Bronchial epithelial cell (primary cell): ENCODE measurements around the gene FCHO2. TPM values are rescaled to one million over a fixed set of nuclear protein-coding genes. Genes with fewer than 3 reads are reported as not detected.

Experiments used
- DNase-seq: peaks from one replicate; pipeline ENCODE4 v3.0.0-alpha.2; 2010; ENCODE audit warnings: low read depth
- FAIRE-seq: peaks from 2 replicates; lab custom pipeline; 2011; peaks lifted over from hg19 to GRCh38; lab: Jason Lieb, UNC
- H3K27me3 ChIP-seq: 2 replicates; pipeline ENCODE4 v1.5.1; 2011; ENCODE audit warnings: low read length; ENCODE audit not compliant: control insufficient read depth, insufficient read depth
- H3K36me3 ChIP-seq: 2 replicates; pipeline ENCODE4 v1.5.1; 2011; ENCODE audit warnings: low read length; ENCODE audit not compliant: control insufficient read depth, insufficient read depth
- H3K4me3 ChIP-seq: 2 replicates; pipeline ENCODE4 v1.5.1; 2011; ENCODE audit warnings: mild to moderate bottlenecking, low read depth, low read length, control low read depth
- total RNA-seq: library from RNA; depleted of rRNA; stranded (reverse); fragments of >200 nt; gene quantifications from 2 replicates; pipeline ENCODE4 v1.2.1, GENCODE V29; 2014
- TF ChIP-seq, protein P1 (sequence below): IDR thresholded peaks from 2 replicates; pipeline ENCODE4 v1.5.1; 2011; ENCODE audit warnings: mild to moderate bottlenecking, moderate library complexity, low read length, control low read depth, inconsistent platforms; ENCODE audit not compliant: insufficient read depth, severe bottlenecking

The FCHO2 gene
- total RNA-seq, 1 donor from 2014 or later = 10.5 TPM

DNA sequence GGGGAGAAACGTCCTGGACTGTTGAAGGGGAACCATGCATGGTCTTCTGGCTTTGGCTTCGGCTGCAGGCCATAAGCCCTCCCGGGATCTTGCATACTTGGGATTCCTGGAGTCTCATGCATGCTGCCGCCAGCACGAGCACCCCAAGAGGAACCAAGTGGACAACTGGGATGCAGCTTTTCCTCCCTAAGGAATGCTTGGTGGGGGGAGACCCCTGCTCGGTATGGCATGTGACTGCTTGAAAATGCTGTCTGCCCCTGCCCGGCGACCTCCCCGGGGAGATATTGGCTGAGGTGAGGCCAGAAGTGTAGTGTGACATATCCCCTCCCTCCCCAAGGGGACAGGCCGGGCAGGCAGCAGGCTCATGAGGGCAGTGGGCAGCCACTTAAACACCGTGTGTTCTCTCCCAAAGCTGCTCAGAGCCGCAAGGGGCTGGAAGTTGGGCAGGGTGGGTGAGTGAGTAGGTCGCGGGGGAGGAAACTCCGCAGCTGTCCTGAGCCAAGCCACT lies 180.3 kb downstream of the FCHO2 start:
- H3K36me3 ChIP-seq = no peaks in the 10 kb centered on the region
- DNase-seq (no peak), FAIRE-seq (no peak)
- TF ChIP-seq, protein P1, sequence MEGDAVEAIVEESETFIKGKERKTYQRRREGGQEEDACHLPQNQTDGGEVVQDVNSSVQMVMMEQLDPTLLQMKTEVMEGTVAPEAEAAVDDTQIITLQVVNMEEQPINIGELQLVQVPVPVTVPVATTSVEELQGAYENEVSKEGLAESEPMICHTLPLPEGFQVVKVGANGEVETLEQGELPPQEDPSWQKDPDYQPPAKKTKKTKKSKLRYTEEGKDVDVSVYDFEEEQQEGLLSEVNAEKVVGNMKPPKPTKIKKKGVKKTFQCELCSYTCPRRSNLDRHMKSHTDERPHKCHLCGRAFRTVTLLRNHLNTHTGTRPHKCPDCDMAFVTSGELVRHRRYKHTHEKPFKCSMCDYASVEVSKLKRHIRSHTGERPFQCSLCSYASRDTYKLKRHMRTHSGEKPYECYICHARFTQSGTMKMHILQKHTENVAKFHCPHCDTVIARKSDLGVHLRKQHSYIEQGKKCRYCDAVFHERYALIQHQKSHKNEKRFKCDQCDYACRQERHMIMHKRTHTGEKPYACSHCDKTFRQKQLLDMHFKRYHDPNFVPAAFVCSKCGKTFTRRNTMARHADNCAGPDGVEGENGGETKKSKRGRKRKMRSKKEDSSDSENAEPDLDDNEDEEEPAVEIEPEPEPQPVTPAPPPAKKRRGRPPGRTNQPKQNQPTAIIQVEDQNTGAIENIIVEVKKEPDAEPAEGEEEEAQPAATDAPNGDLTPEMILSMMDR = no peak
- H3K27me3 ChIP-seq = no peaks in the 10 kb centered on the region
- H3K4me3 ChIP-seq = no peak overlapping the region

DNA sequence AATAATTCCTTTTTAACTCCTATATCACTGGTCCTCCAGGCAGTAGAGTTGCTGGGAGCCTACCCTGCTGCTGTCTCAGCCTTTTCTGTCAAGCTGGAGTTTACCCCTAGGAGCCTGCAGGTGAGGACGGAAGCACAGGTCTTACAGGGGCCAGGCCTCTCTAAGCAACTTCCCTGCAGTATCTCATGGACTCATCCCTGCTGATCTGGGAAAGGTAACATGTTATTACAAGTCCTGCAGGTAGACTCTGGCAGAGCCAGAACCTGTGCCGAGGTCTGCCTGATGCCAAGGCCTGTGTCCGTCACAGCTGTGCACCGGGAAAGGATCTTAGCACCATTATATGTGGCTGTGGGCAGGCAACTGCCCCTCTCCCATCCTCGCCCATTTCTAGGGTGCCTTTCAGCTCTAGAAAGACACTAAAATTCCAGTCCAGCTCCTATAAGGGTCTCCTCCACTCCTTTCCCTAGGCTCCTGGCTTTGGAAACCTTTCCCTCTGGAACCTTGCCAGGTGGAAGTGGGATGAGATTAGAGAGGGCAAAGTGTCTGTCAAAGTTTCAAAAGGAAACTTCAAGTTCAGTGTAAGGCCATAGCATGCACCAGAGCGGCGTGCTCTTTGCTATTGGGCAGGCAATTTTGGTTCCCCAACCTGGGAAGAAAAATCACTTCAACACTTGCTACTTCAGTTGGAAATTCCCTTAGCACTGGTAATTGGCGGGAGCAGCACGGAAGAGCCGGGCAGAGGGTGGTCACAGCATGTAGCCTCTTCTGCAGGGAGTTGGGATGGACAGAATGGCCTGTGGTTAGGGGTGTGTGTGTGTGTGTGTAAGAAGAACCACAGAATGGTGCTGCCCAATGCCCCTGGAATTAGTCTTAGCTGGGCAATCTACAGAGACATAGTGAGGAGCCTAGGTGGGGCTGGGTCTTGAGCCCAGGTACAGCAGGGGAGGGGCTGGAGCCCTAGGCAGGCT lies 182.0 kb downstream of the FCHO2 start:
- DNase-seq = peak; percentile 24
- Histone ChIP-seq H3K4me3 (no peak overlapping the region), H3K27me3 (no peaks in the 10 kb centered on the region), H3K36me3 (no peaks in the 10 kb centered on the region)
- FAIRE-seq = peak; percentile 7
- TF ChIP-seq, protein P1 = no peak

DNA sequence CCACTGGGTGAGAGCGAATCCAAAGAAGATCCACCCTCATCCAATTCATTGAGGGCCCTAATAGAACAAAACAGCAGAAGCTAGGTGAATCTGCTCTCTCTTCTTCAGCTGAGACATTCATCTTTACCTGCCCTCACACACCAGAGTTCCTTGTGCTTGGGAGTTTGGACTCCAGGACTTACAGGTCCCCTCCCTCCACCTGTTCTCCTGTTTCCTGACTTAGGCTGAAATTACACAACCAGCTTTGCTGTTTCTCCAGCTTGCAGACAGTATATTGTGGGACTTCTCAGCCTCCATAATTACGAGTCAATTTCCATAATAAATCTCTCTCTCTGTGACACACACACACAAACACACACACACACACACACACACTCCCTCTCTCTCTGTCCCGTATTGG lies 183.6 kb downstream of the FCHO2 start:
- no peak for DNase-seq
- TF ChIP-seq, protein P1 = no peak
- no peaks in the 10 kb centered on the region for H3K36me3 ChIP-seq
- no peak overlapping the region for H3K4me3 ChIP-seq
- no peak for FAIRE-seq
- no peaks in the 10 kb centered on the region for H3K27me3 ChIP-seq

Other genes with a start within 250 kb of the FCHO2 start
- 265 and 329 TPM in 2 replicates for gene TNPO1, start 139.4 kb upstream of the FCHO2 start, total RNA-seq
- gene TMEM171, start 164.5 kb downstream of the FCHO2 start, total RNA-seq = 0.26 and 0.51 TPM in 2 replicates
- gene TMEM174, start 217.2 kb downstream of the FCHO2 start, total RNA-seq = not detected in 2 replicates